ENCODE data around the gene TSHZ3.

The TSHZ3 gene

GRCh38 chr19:31286491-31286890, 62.7 kb downstream of the TSHZ3 start:
- no peak for DNase-seq (ENCODE audit: low read depth, low spot score)

- no peak for DNase-seq (ENCODE audit: low read depth, low spot score)
Observed at GRCh38 chr19:31285744-31286143, 63.5 kb downstream of the TSHZ3 start.

- DNase-seq (ENCODE audit: low read depth, low spot score), result no peak
Observed at GRCh38 chr19:31284621-31285020, 64.6 kb downstream of the TSHZ3 start.

GRCh38 chr19:31283701-31284100, 65.5 kb downstream of the TSHZ3 start:
- DNase-seq (ENCODE audit: low read depth, low spot score), result no peak

DNA sequence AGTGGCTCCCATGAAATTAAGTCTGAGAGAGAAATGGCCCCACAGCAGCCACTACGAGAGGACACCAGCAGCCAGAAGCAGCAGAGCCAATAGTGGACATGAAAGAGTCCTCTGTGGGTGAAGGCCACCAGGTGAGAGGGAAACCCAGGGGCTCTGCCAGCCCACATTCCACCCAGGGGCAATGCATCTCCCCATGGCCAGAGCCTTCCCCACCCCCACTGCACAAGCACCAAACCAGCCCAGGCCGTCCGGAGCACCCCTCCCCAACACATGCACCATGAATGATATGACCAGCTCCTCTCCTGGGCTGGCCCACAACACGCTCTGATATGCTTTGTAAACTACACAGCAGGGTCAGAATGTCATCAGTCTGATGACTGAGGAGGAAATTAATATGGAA, 66.9 kb downstream of the TSHZ3 start:
- DNase-seq (ENCODE audit: low read depth, low spot score), result no peak

GRCh38 chr19:31280287-31281006, 68.8 kb downstream of the TSHZ3 start:
- DNase-seq (ENCODE audit: low read depth, low spot score), result no peak

GRCh38 chr19:31279436-31279765, 69.8 kb downstream of the TSHZ3 start:
- no peak for DNase-seq (ENCODE audit: low read depth, low spot score)

DNA sequence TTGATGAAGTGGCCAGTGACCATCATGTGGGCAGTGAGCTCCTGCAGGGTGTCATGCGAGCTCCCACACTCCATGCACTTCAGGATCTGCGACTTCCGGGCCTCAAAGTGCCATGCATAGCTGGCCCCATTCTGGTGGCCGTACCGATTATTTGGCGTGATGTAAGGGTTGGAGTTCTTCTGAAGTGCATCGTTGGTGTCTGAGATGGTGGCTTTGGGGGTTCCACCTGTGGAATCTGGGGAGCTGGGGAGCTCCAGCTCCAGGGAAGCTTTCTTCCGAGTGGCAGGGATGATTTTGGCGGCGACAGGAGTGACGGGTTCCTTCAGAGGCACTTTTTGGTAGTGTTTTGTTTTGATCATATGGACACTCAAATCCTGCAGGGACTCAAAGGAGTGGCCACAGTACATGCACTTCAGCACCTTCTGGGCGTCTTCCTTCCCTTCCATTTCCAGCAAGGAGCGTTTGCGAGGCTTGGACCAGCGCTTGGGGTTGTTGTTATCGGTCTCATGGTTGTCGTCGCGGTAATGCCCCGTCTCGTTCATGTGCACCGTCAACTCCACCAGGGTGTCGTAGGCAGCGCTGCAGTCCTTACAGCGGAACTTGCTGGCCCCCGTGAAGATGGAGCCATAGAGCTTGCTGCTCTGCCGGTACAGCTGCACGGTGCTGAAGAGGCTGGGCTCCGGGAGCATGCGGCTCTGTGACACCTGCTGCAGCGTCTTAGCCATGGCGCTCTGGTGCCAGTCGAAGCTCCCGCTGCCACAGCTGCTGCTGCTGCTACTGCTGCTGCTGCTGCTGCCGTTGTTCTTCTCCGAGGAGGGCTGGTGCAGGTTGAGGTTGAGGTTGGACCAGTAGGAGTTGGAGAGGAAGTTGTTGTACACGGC, 70.4 kb downstream of the TSHZ3 start:
- DNase-seq (ENCODE audit: low read depth, low spot score), result no peak

- DNase-seq (ENCODE audit: low read depth, low spot score), result no peak
Observed at GRCh38 chr19:31277516-31277915, 71.7 kb downstream of the TSHZ3 start.

DNA sequence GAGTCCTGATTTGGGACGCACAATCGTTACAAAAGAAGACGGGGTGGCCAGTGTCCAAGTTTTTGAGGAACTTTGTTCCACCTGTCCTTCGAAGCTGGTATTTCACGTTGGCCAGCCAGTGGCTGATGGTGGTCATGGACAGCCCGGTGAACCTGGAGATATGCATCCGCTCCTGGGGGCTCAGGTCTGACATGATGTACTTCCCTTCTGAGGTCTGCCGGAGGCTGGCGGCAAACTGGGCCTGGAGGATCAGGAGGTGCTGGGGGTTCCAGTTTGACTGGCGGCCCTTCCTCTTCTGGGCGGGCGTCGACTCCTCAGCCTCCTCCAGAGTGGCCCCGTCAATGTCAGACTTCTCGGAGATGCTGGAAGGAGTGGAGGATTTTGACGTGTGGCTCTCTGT, 72.4 kb downstream of the TSHZ3 start:
- no peak for DNase-seq (ENCODE audit: low read depth, low spot score)

DNA sequence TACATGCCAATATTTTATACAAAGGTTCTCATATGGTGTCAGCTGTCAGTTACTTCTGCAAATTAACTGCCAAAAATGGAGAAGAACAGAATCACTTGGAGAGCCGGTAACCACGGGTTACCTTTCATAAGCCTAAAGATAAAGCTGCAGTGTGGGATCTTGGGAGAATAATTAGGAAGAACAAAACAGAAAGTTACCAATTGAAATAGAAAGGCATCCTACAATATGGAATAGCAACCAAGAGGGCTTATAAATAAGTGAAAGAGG, 74.2 kb downstream of the TSHZ3 start:
- no peak for DNase-seq (ENCODE audit: low read depth, low spot score)

DNA sequence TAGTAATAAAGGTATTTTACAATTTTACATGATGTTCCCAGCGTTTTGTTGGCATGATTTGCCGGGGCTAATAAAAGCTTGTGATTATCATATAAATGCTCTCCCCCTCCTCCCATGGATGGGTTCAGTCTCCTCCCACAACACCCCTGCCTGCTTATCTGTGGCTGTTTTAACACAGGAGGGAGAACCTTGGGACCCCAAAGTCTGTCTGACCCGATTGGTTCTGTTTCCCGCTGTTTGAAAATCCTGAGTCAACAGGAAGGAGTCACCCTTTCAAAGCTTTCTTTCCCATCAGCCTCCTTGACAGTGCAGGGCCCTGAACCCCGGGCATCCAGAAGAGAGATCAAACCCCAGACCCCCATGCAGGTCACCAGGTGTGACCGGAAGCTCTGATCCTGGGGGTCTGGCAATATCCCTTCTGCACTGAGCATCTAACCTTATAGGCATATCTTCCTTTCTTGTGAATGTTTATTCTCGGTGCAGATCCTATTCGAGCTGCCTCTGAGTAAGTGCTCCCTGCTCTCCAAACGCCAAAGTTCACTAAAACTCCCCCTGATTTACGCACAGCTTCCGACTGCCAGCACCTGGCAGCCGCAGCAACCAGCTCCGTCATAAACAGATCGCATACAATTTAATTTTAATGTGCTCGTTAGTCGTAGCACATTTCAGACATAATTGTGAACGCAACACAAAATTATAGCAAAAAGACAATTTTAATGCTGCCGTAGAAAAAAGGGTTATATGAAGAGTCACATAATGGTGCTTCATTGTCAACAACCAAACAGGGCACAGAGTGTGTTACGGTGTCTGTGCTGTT, 74.8 kb downstream of the TSHZ3 start:
- no peak for DNase-seq (ENCODE audit: low read depth, low spot score)

- DNase-seq (ENCODE audit: low read depth, low spot score), result no peak
Observed at GRCh38 chr19:31272583-31273106, 76.6 kb downstream of the TSHZ3 start.

DNA sequence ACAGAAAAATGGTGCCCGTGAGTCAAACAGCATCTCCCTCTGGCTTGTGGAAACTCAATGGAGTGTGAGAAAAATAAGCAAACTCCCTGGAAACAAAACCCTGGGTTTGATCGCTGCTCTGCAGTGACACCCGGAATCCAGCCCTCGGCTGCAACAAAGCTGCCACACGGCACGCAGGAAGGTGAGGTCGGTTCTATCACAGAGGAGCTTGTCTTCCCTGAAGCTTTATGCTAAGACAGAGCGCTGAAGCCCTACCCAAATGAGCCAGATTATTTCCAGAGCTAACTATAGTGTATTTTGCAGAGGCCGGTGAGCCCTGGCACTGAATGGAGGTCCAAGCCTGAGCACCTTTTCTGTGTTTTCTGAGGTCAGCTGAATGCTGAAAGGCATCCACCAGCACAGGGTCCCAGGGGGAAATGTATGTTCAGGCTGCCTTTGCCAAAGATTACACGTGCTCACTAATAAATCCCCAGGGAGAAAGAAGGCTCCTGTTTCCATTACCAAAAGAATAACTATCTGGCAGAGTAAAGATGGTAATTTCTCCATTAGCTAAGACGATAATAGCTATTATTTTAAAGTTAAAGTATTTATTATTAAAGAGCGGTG, 77.8 kb downstream of the TSHZ3 start:
- DNase-seq (ENCODE audit: low read depth, low spot score), result no peak

GRCh38 chr19:31270897-31271296, 78.3 kb downstream of the TSHZ3 start:
- peak; percentile 75 for DNase-seq (ENCODE audit: low read depth, low spot score)

DNA sequence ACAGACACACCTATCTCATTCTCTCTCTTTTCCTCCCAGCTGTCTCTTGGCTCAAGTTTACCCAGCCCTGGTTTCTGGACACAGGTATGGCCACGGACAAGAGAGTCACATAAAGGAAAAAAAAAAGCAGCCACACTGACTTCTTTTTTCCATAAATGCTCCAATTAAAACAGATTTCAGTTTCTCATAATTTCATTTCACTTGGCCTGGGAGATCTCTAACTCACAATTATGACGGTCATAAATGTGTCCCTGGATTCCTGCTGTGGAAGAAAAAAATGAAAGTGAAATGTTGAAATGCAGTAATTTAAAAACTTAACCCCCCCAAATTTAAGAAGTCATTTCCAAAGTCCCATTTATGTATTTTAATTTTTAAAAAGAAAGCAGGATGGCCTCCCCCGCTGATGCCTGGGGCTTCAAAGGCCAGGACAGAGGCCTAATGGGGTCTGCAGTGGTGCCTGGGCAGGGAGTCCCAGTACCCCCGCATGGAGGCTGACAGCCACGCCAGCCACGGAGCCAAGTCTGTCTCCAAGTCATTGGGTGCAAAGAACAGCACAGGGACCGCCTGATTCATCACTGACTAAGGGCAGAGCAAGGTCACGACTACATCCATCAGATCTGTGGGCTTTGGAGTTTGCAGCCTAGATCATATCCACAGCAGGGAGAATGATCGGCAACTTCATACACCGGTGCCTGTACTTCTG, 79.7 kb downstream of the TSHZ3 start:
- DNase-seq (ENCODE audit: low read depth, low spot score), result no peak

GRCh38 chr19:31268751-31269383, 80.4 kb downstream of the TSHZ3 start:
- no peak for DNase-seq (ENCODE audit: low read depth, low spot score)

- DNase-seq (ENCODE audit: low read depth, low spot score), result no peak
Observed at GRCh38 chr19:31266731-31267130, 82.5 kb downstream of the TSHZ3 start.

DNA sequence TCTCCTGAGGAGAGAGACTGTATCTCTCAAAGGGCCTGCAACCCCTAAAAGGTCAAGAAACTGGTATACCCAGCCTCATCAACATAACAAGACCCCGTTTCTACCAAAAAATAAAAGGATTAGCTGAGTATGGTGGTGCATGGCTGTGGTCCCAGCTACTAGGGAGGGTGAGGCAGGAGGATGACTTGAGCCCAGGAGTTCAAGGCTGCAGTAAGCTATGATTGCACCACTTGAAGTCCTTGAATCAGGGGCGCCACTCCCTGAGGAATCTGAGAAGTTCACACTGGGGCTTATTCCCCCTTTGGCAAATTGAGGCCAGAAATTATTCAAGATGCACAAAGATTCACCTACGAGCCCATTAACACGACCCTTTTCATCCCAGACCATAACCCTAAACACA, 83.0 kb downstream of the TSHZ3 start:
- DNase-seq (ENCODE audit: low read depth, low spot score), result no peak

DNA sequence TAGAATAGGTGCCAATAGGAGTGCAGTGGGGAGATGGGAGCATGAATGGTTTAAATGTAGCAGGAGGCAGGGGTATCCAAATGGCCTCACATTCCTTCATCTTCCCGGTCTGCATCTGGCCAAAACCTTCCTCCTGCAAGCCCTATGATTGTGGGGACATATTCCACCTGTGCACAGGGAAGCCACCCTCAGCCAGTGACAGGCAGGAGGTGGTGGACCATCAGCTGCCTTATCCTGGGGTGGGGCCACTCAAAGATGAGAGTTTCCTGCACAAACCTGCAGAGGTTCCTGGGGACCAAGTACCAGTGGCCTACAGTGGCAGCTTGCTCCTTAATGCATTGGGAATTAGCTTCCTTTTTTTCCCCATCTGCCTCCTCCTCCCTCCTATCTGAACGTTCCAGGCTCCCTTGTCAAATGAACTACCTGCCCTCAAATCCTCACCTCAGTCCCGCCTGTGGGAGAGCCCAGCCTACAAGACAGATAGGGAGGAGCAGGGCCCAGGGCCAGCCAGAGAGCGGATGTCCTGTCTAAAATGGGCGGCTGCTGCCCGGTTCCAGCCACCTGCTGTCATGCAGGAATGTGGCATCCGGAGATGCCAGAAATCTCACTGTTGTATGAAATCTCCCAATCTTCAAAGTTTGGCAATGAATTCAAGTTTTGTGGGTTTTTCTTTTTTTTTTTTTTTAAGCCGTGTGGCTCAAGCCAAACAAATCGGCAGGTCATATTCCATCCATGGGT, 85.0 kb downstream of the TSHZ3 start:
- DNase-seq (ENCODE audit: low read depth, low spot score), result no peak

Measured in astrocyte of the hippocampus (primary cell).